ENCODE measurements around the gene MBNL1.
"Not testable (repeated sequence)": the region's sequence is repeated elsewhere in the genome, so short reads cannot be mapped to it uniquely, and the experiment has no call there.

MBNL1 gene

DNA sequence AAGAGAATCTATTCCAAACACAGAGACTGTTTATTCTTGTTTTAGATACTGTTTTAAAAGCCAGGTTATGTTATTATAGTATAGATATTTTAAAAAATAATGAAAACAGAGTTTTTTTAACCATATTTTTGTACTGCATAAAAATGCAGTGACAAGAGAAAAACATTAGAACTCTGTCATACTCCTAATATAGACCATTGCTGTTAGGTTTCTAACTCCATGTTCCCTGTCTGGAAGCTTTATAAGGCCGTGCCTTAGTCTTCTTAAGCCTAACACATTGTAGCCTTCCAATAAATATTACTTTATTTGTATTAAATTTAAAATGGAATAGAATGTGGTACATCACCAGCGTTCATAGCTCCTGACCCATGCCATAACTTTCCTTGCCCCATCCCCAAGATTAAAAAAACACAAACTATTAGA lies 53.2 kb downstream of the MBNL1 start:
- no peak for DNase-seq

DNA sequence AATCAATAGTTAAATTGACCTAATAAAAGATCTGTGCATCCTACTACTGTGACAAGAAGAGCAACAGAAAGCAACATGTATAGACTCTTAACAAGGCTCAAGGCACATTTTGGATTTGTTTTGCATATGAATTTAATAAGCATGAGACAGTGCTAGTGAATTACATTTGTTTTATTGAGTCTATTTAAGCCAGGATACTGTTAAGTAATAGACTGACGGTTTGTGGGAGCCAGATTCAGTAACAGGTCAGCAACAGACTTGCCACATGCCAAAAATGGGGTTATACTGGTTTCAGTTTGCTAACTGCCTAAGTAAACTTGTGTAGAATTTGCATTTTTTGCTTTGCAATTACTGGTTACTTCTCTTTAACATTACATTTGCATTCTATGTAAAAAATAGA lies 54.0 kb downstream of the MBNL1 start:
- DNase-seq: no peak

DNA sequence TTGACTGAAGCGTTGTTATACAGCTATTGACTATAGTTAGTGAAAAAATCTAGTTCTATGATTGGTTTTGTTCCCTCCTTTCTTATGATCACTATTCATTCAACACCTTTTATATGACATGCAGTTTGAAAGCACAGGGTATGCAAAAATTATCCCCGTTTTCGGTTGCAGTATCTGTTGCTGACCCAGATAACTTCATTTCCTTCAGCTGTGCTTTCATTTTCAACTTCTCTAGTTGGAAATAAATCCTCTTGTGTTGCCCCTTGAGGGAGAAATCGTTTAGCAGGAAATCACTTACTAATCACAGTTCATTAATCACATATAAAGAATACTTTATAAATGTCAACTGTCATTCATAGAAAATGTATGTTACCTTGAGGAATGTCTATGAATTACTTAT lies 55.1 kb downstream of the MBNL1 start:
- no peak for DNase-seq

DNA sequence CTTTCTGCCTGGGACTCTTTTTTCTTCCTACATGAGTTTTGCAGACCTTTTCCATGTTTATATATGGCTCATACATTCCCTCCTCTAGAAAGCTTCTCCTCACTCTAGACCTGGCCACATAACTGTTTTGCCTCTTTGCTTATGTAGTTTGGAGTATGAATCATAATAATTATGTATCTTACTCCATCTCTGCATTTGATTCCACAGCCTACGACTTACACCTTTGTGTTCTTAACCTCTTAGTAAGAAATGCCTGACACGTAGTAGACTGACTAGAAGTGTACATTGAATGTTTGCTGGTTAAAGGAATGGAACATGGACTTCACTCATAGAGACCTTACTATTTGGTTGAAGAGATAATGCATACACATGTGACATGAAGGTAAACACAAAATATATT lies 56.4 kb downstream of the MBNL1 start:
- DNase-seq: no peak

DNA sequence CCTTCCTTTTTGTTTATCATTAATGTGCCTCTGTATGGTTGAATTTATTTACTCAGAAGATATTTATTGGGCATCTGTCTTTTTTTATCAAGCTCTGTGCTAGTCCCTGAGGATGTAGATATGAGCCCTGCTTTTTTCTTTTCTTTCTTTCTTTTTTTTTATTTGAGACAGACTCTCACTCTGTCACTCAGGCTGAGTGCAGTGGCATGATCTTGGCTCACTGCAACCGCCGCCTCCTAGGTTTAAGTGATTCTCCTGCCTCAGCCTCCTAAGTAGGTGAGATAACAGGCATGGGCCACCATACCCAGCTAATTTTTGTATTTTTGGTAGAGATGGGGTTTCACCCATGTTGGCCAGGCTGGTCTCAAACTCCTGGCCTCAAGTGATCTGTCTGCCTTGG lies 58.5 kb downstream of the MBNL1 start:
- no peak for DNase-seq

DNA sequence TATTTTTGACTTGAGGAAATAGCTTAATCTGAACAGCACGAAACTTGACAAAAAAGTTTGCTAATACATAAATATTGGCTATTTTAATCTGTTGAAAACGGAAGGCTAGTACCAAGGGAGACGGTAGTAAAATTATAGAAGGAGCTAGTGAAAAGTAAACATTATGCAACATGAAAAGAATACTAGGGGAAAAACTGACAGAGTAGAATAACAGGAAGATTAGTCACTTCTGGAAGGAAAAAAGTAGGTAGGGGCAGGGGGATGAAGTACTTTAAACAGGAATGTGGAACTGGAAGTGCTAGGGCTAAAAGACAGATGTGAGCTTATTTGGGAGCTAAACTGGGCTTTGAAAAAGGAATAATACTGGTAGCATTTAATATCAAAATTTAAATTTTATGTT lies 60.1 kb downstream of the MBNL1 start:
- DNase-seq: no peak

DNA sequence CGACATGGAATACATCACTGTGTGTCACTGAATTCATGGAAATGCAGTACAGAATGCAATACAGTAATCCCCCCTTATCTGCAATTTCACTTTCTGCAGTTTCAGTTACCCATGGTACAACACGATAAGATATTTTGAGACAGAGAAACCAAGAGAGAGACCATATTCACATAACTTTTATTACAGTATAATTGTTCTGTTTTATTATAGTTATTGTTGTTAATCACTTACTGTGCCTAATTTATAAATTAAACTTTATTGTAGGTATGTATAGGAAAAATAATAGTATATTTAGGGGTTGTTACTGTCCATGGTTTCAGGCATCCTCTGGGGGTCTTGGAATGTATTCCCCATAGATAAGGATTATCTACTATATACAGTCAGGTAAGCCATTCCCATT lies 61.8 kb downstream of the MBNL1 start:
- no peak for DNase-seq

DNA sequence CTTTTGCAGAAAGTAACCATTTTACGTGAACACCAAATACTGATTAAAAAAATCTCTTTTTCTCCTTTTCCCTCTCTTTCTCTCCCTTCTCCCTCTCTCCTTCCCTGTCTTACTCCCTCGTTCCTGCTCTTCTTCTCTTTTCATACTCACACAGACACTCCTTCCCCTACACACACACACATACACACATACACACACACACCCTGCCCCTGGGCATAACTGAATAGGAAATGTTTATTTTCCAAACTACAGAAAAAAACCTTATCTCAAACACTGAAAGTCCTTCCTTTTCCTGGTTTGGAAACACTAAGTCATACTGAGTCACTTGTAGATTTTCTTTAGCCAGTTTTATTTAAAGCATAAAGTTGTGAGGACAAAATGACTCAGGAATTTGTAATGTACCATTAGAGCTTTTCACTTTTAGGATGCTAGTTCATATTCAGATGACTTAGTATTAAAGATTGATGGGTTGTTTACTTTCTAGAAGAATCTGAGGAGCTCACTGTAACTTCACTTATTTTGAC lies 62.4 kb downstream of the MBNL1 start:
- DNase-seq: peak; percentile 32

DNA sequence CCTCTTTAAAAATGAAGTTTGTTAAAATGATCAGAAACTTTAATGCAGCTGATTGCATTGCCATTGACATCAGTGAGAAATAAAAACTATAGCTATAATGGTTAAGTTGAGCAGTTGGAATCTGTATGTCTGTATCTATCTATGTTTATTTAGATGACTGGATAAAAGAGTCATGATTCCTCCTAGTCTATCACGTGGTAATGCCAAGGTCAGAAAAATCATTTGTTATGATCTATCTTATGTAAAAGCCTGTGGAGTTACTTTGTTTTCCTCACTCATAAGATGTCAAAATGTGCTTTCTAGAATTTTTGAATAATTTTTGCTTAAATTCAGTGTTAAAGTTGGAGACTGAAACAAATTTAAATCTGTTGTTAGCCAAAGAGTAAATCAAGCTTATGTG lies 63.3 kb downstream of the MBNL1 start:
- DNase-seq: no peak

DNA sequence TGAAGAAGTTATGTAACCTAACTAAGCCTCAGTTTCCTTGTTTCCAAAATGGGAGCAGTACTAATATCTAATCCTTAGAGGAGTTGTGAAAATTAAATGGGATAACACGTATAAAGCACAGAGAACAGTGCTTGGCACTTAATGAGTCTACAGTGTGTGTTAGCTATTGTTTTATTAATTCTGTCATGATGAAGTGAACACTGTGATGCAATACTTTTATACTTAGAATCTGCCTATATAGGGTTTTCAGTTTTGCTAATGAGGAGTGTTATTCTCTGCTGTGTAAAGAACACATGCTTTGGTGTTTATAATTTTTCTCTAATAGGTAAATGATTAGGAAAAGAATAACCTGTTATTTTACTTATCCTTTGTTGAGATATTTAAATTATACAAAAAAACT lies 65.2 kb downstream of the MBNL1 start:
- no peak for DNase-seq

DNA sequence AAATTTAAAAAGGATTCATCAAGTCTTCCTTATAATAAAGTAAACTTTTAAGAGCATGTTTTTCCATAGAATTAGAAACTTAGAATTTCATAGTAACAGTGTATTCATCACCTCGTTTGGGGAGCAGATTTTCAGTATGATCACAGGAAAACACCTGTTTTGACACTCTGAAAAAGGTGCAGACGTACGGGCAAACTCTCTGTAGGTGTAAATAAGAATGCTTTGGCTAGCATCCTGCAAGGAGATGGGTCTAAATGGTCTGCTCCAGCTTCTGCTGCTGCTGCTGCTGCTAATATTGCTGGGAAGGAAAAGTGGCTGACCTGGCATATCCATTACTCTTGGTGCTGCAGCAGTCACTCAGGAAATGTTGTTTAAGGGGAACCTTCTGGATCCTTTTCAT lies 66.0 kb downstream of the MBNL1 start:
- DNase-seq: no peak

DNA sequence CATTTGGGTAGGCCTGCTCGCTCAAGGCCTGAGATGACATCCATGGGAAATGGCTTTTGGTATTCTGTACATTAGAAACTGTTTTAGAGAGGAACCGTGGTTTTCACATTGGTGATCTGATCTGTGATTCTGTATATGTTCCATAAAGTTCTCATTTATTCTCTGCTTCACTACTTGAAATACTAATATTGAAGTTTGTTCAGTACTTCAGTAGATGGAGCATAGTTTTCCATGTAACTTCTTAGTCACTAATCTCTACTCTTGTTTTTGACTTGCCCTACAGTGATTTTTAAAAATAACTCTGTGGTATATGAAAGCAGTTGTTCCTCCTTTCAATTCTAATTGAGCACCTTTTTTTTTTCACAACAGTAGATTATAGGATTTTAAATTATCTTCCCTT lies 66.5 kb downstream of the MBNL1 start:
- no peak for DNase-seq

DNA sequence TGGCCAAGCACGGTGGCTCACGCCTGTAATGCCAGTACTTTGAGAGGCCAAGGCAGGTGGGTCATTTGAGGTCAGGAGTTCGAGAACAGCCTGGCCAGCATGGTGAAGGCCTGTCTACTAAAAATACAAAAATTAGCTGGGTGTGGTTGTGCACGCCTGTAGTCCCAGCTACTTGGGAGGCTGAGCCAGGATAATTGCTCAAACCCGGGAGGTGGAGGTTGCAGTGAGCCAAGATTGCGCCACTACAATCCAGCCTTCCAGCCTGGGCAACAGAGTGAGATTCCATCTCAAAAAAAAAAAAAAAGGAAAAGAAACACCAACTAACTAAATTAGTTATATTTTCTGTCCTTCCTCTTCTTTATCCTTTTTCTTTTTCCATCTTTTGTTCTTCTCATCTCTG lies 68.6 kb downstream of the MBNL1 start:
- not testable (repeated sequence) for DNase-seq

DNA sequence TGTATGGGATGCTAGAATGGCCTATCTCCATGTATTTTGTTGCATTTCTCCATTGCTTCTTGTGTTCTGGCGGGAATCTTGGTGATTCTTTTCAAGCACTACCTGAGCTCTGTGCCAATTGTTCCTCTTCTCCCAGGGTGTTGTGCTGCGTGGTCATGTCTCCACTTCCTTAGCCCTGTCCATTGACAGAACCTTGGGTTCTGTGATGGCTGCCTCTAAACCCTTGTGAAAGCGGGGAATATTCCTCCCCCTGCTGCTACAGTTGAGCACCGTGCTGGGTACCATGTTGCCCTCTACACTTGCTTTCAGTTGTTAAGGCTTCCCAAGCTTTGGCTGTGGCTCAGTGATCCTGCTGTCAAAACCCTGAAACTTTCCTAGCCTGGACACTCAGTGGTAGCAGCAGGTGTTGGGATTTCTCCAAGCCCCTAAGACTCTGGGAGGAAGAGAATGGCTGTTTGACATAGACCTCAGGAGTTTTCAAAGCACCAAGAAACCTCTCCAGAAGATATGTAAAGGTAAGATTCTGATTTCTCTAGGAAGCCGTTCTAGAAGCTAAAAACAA lies 69.5 kb downstream of the MBNL1 start:
- no peak for DNase-seq

DNA sequence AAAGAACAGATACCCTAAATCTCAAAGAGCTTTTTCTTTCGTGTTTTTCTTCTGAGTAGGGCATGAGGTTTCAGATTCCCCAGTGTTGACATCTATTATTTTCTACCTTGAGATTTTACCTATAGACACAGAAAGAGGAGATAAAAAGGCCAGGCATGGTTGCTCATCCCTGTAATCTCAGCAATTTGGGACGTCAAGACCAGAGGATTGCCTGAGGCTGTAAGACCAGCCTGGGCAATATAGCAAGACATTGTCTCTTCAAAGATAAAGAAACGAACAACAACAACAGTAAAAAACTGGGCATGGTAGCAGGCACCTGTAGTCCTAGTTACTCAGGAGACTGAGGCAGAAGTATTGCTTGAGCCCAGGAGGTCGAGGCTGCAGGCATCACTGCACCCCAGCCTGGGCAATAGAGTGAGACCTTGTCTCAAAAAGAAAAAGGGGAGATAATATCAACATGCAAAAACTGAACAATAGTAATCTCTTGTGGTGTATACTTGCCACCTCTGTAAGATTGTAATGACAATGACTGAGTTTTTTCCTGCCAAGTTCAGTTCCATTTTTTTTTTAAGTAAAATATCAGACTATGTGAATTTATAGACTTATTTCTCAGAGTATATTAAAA lies 71.3 kb downstream of the MBNL1 start:
- DNase-seq: no peak

DNA sequence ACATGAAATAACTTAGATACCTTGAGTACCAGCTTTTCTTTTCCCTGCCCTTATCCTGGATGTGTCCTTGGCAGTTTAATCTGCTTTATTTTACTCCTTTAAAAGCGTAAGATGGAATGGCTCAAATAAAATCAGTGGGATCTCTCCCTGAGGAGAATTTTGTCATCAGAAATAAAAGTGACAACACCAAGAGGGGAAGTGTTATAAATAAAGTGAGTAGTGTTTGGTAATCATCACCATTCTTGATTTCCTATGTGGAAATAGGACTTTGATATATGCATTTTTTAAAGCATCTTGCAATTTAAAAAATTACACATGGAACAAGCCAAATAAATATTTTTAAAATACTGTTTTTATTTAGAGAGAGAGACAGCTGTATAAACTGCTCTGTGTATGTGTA lies 76.5 kb downstream of the MBNL1 start:
- no peak for DNase-seq

DNA sequence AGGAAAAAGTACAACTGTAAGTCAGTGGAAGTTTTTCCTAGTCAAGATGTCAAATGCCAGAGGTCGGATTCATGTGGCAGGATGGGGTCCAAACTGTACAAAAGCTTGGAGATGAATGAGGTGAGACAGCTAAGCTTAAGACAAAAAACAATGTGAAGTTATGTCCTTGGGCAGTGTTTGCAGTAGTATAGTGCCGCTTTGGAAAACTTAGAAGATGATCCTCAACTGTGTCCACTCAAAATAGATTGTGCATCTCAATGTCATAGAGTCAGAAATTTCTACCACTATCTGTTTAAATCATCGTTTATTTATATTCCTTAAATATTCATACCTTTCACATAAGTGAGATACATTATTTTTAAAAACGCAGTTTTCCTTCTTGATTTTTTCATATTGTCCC lies 77.3 kb downstream of the MBNL1 start:
- no peak for DNase-seq

DNA sequence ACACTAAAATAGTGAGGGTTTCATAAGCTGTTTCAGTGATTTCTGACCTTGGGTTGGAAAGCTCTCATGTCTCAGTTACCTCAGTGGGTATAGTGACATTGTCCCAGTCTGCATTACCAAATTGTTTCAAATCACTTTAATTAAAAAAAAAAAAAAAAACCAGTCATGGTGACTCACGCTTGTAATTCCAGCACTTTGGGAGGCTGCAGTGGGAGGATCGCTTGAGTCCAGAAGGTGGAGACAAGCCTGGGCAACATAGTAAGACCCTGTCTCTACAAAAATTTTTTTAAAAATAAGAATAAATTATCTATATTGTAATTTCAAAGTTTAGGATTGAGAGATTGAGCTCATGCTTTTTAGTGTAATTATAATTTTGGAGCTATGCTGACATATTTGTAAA lies 78.0 kb downstream of the MBNL1 start:
- DNase-seq: no peak

DNA sequence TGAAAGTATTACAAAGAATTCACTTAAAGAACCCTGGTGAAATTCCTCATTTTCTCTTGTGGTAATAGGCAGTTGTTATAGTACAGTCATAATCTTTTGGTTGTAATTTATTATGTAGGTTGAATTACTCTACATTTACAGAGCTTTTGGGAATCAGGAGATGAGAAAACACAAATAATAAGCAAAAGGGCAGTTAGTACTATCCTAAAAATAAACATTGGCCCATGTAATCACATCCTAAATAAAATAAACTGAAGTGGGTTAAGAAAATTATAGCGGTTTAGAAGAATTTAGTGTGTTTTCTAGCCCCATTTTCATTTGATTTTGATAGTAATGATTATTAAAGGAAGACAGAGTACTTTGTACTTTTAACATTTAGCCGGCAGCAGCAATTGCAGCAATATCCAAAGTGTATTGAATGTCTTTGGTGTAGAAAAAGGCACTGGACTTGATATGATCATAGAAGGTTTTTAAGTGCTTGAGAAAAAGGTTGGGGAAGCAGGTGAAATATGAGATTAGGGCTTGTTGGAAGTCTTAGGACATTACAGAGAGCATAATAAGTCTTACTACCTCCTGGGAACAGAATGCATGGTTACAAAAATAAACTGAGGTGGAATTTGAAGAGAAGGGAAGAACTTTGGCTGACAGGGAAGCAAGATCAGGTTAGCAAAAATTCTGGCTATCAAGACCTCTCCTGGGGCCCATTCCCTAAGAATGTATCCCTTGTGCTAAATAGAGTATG lies 79.9 kb downstream of the MBNL1 start:
- no peak for DNase-seq

DNA sequence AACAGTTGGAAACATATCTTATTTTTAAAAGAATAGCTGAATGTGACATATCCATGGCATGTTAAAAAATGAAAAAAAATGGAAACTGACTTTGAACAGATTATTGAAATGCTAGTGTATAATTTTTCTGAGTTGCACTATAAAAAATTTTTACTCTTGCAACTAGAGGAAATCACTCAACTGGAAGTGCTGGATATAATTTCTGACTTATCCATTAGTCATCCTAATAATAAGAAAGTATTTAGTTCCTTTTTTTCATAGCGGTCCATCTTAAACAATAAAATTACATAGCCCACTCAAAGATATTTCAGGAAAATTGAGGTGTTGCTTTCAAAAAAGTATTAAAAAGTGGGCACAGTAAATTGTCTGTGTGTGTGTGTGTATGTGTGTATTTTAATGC lies 80.7 kb downstream of the MBNL1 start:
- DNase-seq: no peak

DNA sequence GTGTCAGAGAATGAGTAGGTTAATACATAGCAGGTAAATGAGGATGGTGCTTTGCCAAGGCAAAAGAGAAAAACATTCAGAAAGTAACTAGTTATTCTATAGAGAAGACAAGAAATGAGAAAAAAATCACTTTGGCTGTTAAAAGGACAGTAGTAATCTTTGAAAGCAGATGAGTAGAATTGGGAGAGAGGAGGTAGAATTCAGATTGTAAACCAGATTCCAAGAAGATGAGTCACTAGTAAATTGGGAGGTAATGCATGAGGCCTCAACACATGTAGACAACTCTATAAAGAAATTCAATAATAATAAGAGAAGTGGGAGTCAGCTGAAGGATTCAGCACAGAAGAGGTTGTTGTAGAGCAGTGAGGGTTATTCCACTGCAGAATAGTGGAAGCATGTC lies 81.4 kb downstream of the MBNL1 start:
- DNase-seq: no peak

DNA sequence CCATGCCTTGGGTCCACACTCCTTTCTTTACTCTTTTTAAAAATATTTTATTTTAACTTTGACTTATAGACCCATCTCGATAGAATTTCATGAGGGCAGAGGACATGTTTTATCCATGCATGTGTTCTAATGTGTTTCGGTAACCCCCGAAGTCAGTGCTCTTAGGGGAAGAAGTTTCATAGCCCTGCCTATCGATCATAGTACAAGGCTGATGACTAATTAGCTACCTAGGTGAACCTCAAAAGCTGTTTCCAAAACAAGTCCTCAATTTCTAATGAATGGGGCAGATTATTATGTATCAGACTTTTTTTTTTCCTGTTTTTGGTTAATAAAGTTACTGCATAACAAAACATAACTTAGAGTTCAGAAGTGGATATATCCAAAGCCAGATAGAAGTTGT lies 82.0 kb downstream of the MBNL1 start:
- DNase-seq: no peak

DNA sequence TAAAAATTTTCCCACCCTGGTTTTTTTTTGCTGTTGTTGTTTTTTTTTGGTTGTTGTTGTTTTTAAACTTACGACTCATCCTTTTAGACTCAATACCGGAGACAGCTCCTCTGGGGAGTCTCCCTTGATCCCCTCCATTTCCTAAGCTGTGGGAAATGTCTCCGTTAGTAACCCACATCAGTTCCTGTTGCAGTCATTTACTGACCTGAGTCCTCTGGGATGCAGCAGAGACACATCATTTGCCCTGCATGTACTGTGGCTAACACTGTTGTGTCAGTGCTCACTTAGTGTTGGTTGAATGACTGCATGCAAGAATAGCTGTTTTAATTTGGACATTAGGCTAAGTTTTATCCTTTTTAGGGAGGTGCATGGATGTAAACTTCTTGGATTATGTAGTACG lies 83.8 kb downstream of the MBNL1 start:
- no peak for DNase-seq

DNA sequence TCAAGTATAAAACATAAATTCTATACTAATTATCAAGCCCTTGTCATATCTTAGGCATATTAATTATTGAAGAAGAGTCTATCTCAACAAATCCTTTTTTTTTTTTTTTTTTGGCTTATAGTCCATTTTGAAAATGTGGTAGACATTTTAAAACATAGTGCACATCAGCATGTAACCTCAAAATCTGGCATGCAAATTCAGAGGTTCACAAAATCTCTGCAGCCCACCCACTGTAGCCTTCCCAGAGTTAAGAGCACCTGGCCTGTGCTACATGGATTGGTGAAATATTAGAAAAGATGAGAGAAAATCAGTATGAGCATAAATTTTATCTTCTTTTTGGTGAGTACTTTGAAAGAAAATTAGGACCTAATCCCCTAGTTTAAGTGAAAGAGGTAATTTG lies 84.8 kb downstream of the MBNL1 start:
- DNase-seq: no peak

All from stimulated activated CD4-positive, alpha-beta T cell treated with anti-CD3 and anti-CD28 coated beads, Interleukin-15, amount 100 ng/mL, for 24 hours (primary cell).